ENCODE data around the gene ZNF804A. TPM values are rescaled to one million over a fixed set of nuclear protein-coding genes. Genes with fewer than 3 reads are reported as not detected.

Gene ZNF804A
- total RNA-seq, 1 donor, result 10.8 TPM

DNA sequence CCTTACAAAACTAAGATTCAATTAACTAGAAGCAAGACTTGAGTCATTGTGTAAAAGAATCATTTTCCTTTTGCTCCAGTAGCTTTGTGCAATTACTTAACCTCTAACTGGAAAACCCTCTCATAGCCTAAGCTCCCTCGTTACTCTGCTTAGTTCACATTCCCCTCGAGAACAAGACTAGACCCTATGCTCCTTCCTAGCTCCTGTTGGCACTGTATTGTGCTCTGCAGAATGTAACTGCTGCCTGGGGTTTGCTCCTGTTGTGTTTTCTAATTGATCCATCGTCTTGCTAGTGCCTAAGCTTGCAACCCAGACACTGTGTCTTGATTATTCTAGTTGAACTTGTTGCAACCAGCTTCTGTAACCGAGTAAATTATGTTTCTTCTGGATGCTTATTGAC is 347.0 kb downstream of the ZNF804A start:
- H3K4me3 ChIP-seq (ENCODE audit: low read depth, low read length), result no peak overlapping the region
- DNase-seq (ENCODE audit: low read depth), result no peak
- TF ChIP-seq, protein P1, sequence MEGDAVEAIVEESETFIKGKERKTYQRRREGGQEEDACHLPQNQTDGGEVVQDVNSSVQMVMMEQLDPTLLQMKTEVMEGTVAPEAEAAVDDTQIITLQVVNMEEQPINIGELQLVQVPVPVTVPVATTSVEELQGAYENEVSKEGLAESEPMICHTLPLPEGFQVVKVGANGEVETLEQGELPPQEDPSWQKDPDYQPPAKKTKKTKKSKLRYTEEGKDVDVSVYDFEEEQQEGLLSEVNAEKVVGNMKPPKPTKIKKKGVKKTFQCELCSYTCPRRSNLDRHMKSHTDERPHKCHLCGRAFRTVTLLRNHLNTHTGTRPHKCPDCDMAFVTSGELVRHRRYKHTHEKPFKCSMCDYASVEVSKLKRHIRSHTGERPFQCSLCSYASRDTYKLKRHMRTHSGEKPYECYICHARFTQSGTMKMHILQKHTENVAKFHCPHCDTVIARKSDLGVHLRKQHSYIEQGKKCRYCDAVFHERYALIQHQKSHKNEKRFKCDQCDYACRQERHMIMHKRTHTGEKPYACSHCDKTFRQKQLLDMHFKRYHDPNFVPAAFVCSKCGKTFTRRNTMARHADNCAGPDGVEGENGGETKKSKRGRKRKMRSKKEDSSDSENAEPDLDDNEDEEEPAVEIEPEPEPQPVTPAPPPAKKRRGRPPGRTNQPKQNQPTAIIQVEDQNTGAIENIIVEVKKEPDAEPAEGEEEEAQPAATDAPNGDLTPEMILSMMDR (IDR thresholded peaks at IDR 0.05; ENCODE audit: insufficient read depth, low read depth, low read length), result no peak

DNA sequence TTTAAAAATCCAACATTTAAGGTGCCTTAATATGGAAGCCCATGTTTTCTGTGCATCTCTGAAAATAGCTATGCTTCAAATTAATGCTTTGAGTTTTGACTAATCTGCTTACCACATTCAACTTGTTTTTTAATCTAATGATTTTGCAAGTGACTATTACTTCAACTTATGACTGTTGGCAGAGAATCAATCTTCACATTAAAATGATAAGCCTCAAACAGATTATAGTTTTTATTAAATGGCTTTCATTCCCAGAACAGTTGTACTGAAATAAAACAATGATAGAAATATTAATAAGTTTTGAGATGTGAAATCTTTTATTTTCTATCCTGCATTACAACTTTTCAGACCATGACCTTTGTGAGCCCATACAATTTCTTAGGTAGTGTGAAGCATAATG is 347.5 kb downstream of the ZNF804A start:
- TF ChIP-seq, protein P1 (IDR thresholded peaks at IDR 0.05; ENCODE audit: insufficient read depth, low read depth, low read length), result no peak
- DNase-seq (ENCODE audit: low read depth), result no peak
- no peak overlapping the region for H3K4me3 ChIP-seq (ENCODE audit: low read depth, low read length)

DNA sequence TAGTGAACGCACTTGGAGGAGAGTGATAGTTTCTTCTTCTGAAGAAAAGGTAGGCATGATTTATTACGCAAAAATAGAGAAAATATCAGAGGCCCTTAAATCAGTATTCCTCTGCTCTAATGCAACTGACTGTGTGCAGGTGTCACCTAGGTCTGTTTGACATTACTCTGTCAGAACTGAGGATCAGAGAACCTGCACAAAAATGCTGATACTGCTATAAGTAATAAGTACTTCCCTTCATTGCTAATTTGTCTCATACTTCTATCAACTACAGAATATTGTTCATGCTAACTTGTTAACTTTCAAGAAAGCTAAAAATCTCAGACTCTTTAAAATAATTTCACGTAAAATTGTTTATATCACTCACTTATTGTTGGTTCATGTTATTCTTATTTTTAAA is 358.5 kb downstream of the ZNF804A start:
- H3K4me3 ChIP-seq (ENCODE audit: low read depth, low read length), result no peak overlapping the region
- TF ChIP-seq, protein P1 (IDR thresholded peaks at IDR 0.05; ENCODE audit: insufficient read depth, low read depth, low read length), result no peak
- DNase-seq (ENCODE audit: low read depth), result no peak

DNA sequence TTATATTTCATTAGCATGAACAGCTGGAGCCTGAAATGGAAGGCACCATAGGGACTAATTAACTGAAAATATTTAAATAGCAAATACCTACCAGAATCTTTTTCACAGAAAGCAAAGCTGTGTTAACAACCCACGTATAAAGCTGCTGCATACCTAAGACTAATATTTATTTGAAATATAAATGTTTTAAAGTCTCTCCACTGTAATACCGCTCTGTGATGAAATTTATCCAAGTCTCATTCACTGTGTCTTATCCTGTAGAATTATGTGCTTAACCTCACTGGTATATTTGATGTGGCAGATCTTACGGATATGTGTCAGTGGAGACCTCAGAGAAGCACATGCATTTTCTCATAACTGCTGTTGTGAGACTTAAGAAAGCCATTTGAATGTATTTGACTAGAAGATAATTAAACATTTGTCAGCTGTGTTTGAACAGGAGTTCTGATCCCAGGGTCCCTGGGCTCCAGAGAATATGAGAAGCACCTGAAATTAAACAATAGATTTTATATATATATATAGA is 373.3 kb downstream of the ZNF804A start:
- no peak overlapping the region for H3K4me3 ChIP-seq (ENCODE audit: low read depth, low read length)
- TF ChIP-seq, protein P1 (IDR thresholded peaks at IDR 0.05; ENCODE audit: insufficient read depth, low read depth, low read length), result no peak
- DNase-seq (ENCODE audit: low read depth), result no peak

Measured in fibroblast of villous mesenchyme (primary cell).